GM12878 (cell line): ENCODE data around the gene COQ6.

Source experiments
- CHD2 ChIP-seq: IDR thresholded peaks from 2 replicates; pipeline ENCODE4 v1.6.1; 2011; ENCODE audit warnings: low read depth, low read length, improper control_type of control experiment, borderline replicate concordance
- CTCF ChIP-seq, 3 experiments: IDR thresholded peaks in 2 of 3; conservative IDR thresholded peaks in 1 of 3; 2 replicates each; pipeline ENCODE4 v1.5.1; 2011; ENCODE audit warnings: low read depth in 3 of 3, low read length in 3 of 3, mild to moderate bottlenecking in 3 of 3, control low read depth in 2 of 3, moderate library complexity in 2 of 3, inconsistent platforms in 1 of 3, mixed read lengths in 1 of 3; ENCODE audit not compliant: control insufficient read depth in 2 of 3, insufficient read depth in 1 of 3; ENCODE audit errors: extremely low read depth in 1 of 3
- EGR1 ChIP-seq, 2 experiments: IDR thresholded peaks; 1 replicate in 1 of 2; 2 replicates in 1 of 2; pipeline ENCODE4 v1.6.1; 2011 to 2012; ENCODE audit warnings: low read depth in 2 of 2, low read length in 2 of 2, borderline replicate concordance in 1 of 2, mild to moderate bottlenecking in 1 of 2, moderate library complexity in 1 of 2
- EP300 ChIP-seq, 2 experiments: fragments of 150-350 bp in 1 of 2; IDR thresholded peaks; 2 replicates each; pipeline ENCODE4 v1.6.1; 2011 to 2012; ENCODE audit warnings: low read depth in 2 of 2, low read length in 2 of 2, borderline replicate concordance in 1 of 2, improper control_type of control experiment in 1 of 2, inconsistent platforms in 1 of 2; ENCODE audit not compliant: control insufficient read depth in 1 of 2
- ESRRA ChIP-seq: IDR thresholded peaks from 2 replicates; pipeline ENCODE4 v1.6.1; 2012; ENCODE audit warnings: mild to moderate bottlenecking, low read length, improper control_type of control experiment
- EZH2 ChIP-seq: IDR thresholded peaks from 2 replicates; pipeline ENCODE4 v1.6.1; 2012; ENCODE audit warnings: low read depth, mild to moderate bottlenecking, control low read depth, inconsistent platforms, low read length, borderline replicate concordance; ENCODE audit not compliant: control insufficient read depth
- FOXM1 ChIP-seq: IDR thresholded peaks from 2 replicates; pipeline ENCODE4 v1.6.1; 2012; ENCODE audit warnings: low read depth, mild to moderate bottlenecking, inconsistent platforms, low read length, moderate library complexity
- IRF3 ChIP-seq: fragments of 450-650 bp; IDR thresholded peaks from 2 replicates; pipeline ENCODE4 v1.6.1; 2014; ENCODE audit warnings: mild to moderate bottlenecking
- MTA3 ChIP-seq: IDR thresholded peaks from 2 replicates; pipeline ENCODE4 v1.6.1; 2012; ENCODE audit warnings: low read length, inconsistent platforms, borderline replicate concordance
- REST ChIP-seq: IDR thresholded peaks from 2 replicates; pipeline ENCODE4 v1.6.1; 2012; ENCODE audit warnings: mild to moderate bottlenecking, low read depth, low read length
- SP1 ChIP-seq: IDR thresholded peaks from one replicate; pipeline ENCODE4 v1.6.1; 2011; ENCODE audit warnings: low read depth, low read length
- USF2 ChIP-seq: IDR thresholded peaks from 2 replicates; pipeline ENCODE4 v1.6.1; 2011; ENCODE audit warnings: low read depth, low read length, improper control_type of control experiment, borderline replicate concordance
- ZBTB11 ChIP-seq: fragments of 450-650 bp; formaldehyde crosslinking; IDR thresholded peaks from 2 replicates; pipeline ENCODE4 v1.5.0; 2022; ENCODE audit warnings: mild to moderate bottlenecking, missing genetic modification characterization

- TF ChIP-seq IRF3, result no peak
- no peak for TF ChIP-seq USF2
- no peak for TF ChIP-seq CTCF (IDR thresholded peaks at IDR 0.05 in 2 of 3, conservative IDR thresholded peaks at IDR 0.05 in 1 of 3; ENCODE audit: control insufficient read depth in 2 of 3, extremely low read depth in 1 of 3, insufficient read depth in 1 of 3, low read depth in 3 of 3, low read length in 3 of 3)
- TF ChIP-seq SP1, result no peak
- TF ChIP-seq CHD2, result no peak
- TF ChIP-seq FOXM1, result no peak
- TF ChIP-seq ZBTB11 (CRISPR knock-in tag), result no peak
- TF ChIP-seq EP300 (IDR thresholded peaks at IDR 0.05; ENCODE audit: borderline replicate concordance in 1 of 2, control insufficient read depth in 1 of 2, low read depth in 2 of 2, low read length in 2 of 2), result no peak
- TF ChIP-seq MTA3, result no peak
- no peak for TF ChIP-seq EZH2
- TF ChIP-seq ESRRA, result no peak
- TF ChIP-seq REST, result no peak
- no peak for TF ChIP-seq EGR1 (IDR thresholded peaks at IDR 0.05; ENCODE audit: borderline replicate concordance in 1 of 2, low read depth in 2 of 2, low read length in 2 of 2)
These were observed 38.0 kb downstream of the COQ6 start for GRCh38 chr14:73988065-73988464.
